HG03060 (cell line): ENCODE results near the gene CCDC183.
"Not testable (repeated sequence)": the region's sequence is repeated elsewhere in the genome, so short reads cannot be mapped to it uniquely, and the experiment has no call there.

Experiments
- ATAC-seq: cut with Tn5 transposase; IDR thresholded peaks from one replicate; pipeline ENCODE4 v1.9.1; 2021; ENCODE audit warnings: low read depth, moderate number of reproducible peaks; ENCODE audit not compliant: unreplicated experiment

CCDC183 gene

GRCh38 chr9:136799079-136799853, 3.1 kb downstream of the CCDC183 start:
- no peak for ATAC-seq

GRCh38 chr9:136799854-136800657, 3.9 kb downstream of the CCDC183 start:
- no peak for ATAC-seq

GRCh38 chr9:136802321-136802720, 6.2 kb downstream of the CCDC183 start:
- ATAC-seq, result no peak

GRCh38 chr9:136803009-136803550, 6.9 kb downstream of the CCDC183 start:
- ATAC-seq, result not testable (repeated sequence)

GRCh38 chr9:136803551-136804508, 7.7 kb downstream of the CCDC183 start:
- no peak for ATAC-seq

- no peak for ATAC-seq
Measured at GRCh38 chr9:136804509-136805206, 8.5 kb downstream of the CCDC183 start.

- no peak for ATAC-seq
Measured at GRCh38 chr9:136805207-136805740, 9.1 kb downstream of the CCDC183 start.

GRCh38 chr9:136806067-136806466, 9.9 kb downstream of the CCDC183 start:
- no peak for ATAC-seq

GRCh38 chr9:136806631-136807201, 10.6 kb downstream of the CCDC183 start:
- no peak for ATAC-seq

- peak; percentile 37 for ATAC-seq
Measured at GRCh38 chr9:136807281-136808074, 11.3 kb downstream of the CCDC183 start, which contains the start of gene RABL6. Gene RABL6, plus strand, starts transcription at chr9:136807948. Its CDS starts 249 bp downstream, at chr9:136808197.

- ATAC-seq, result no peak
Measured at GRCh38 chr9:136808075-136808805, 12.1 kb downstream of the CCDC183 start.

GRCh38 chr9:136808806-136809158, 12.6 kb downstream of the CCDC183 start:
- ATAC-seq, result no peak

GRCh38 chr9:136814725-136815421, 18.7 kb downstream of the CCDC183 start:
- no peak for ATAC-seq

- no peak for ATAC-seq
Measured at GRCh38 chr9:136815422-136815782, 19.3 kb downstream of the CCDC183 start.

- ATAC-seq, result no peak
Measured at GRCh38 chr9:136820971-136821825, 25.1 kb downstream of the CCDC183 start.

GRCh38 chr9:136821826-136822544, 25.8 kb downstream of the CCDC183 start:
- ATAC-seq, result no peak
